HG03097 (cell line): ENCODE data around the gene ETV3L.
"Not testable (repeated sequence)": the region's sequence is repeated elsewhere in the genome, so short reads cannot be mapped to it uniquely, and the experiment has no call there.

Experiments used
- ATAC-seq: cut with Tn5 transposase; IDR thresholded peaks from one replicate; pipeline ENCODE4 v1.9.1; 2021; ENCODE audit not compliant: unreplicated experiment, low FRiP score

ETV3L gene

DNA sequence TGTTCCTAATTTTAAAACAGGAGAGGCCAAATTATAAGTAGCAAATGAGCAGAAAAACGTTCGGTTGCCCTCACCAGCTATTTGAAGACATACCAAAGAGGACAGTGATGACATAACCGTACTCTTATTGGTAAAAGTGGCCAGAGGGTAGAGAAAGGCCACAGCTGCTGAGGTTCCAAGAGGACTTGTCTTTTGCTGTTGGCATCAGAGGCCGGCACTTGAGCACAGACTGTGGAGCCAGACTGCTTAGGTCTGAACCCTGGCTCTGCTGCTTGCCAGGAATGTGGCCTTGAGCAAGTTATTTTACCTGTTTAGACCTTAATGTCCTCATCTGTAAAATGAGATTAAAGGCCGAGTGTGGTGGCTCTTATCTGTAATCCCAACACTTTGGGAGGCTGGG is 14.9 kb downstream of the ETV3L start:
- no peak for ATAC-seq

DNA sequence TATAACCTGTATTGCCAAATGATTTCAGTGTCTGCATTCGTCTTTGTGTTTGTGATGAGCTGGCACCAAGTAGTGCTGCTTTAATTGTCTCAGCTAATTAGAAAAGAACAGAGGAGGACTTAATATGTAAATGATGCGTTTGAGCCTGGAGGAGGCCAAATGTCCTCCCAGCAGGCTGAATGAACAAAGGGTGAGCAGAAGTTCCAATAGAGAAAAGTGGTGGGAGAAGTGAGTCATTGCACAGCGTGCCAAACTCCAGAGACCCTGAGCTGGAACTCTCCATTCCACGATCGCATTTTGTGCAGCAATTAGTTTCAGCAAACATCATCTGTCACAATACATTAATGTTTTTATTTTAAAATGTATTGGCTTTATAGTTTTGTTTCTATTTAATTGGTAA is 17.9 kb downstream of the ETV3L start:
- ATAC-seq, result no peak

DNA sequence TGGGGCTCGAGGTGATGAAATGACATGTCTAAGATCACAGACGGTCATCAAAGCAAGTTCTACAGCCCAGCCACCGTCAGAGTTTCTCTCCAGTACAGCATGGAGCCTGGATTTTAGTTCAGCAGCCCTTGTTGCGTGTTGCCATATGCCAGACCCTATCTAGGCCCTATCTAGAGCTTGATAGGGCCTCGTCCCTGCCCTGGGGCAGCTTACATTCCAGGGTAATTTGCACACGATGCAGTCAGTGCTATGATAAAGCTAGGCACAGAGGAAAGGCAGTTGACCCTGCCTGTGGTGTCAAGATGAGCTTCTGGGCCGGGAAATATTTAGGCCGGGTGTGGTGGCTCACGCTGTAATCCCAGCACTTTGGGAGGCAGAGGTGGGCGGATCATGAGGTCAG is 18.9 kb downstream of the ETV3L start:
- no peak for ATAC-seq

DNA sequence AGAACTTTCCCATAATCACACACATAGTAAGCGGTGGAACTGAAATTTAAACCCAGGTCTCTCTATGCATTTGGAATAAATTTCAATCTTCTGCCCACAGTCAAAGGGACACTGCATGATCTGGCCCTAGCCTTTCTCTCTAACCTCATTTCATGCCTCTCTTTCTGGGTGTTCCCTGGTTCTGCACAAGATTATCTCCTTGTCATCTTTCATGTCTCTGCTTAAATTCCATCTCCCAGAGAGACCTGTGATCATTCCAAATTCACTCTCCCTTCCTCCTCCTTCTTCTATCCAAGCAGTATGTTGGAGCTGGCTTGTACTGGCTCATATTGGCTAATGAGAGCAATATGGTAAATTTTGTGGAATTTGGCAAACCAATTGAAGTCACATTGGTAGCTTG is 22.2 kb downstream of the ETV3L start:
- ATAC-seq, result no peak

DNA sequence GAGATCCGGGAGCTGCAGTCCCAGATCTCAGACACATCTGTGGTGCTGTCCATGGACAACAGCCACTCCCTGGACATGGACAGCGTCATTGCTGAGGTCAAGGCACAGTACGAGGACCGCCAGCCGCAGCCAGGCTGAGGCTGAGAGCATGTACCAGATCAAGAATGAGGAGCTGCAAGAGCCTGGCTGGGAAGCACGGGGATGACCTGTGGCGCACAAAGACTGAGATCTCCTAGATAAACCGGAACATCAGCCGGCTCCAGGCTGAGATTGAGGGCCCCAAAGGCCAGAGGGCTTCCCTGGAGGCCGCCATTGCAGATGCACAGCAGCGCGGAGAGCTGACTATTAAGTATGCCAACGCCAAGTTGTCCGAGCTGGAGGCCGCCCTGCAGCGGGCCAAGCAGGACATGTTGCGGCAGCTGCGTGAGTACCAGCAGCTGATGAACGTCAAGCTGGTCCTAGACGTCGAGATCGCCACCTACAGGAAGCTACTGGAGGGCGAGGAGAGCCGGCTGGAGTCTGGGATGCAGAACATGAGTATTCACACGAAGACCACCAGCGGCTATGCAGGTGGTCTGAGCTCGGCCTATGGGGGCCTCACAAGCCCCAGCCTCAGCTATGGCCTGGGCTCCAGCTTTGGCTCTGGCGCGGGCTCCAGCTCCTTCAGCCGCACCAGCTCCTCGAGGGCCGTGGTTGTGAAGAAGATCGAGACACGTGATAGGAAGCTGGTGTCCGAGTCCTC is 25.5 kb downstream of the ETV3L start:
- ATAC-seq, result no peak

DNA sequence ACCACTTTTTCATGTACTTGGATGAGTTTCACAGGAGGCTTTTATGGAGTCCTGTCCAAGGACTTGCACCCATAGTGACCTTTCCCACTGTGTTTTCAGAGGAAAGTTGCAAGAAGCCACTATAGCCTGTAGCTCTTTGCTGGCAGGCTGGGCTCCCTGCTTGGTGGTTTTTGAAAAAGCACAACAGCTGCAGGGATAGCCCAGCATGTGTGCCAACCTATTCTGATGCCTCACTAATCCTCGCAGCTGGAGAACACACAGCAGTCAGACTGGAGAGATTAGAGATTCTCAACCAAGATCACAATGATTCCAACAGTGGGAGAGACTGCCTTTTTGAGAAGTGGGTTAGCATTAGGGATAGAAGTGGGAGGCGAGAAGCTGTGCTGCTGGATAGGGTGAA is 30.0 kb downstream of the ETV3L start:
- no peak for ATAC-seq

DNA sequence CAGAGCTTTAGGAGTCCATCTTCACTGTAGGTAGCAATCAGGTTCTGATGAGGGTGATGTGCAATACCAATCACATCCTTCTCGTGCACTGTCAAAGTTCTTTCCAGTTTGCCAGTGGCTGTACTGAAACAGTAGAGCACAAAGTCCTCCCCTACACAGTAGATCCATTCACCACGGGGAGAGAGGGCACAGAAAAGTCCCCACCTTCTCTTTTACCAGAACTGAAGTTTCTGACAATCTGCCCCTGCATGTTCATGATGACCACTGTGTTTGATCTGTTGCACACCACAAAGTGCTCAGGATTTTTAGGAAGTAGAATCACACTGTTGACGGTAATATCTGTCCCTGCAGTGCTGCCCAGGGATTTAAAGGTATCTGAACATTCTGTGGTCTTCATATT is 40.4 kb downstream of the ETV3L start:
- ATAC-seq, result not testable (repeated sequence)

DNA sequence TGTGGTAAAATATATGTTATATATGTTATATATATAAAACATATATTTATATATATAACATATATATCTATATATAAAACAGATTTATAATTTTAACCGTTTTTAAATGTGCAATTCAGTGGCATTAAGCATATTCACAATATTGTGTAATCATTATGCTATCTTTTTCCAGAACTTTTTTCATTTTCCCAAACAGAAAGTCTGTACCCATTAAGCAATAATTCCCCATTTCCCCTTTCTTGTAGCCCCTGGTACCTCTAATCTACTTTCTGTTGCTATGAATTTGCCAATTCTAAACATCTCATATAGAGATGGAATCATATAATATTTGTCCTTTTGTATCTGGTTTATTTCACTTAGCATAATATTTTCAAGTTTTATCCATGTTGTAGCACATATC is 43.3 kb downstream of the ETV3L start:
- no peak for ATAC-seq

DNA sequence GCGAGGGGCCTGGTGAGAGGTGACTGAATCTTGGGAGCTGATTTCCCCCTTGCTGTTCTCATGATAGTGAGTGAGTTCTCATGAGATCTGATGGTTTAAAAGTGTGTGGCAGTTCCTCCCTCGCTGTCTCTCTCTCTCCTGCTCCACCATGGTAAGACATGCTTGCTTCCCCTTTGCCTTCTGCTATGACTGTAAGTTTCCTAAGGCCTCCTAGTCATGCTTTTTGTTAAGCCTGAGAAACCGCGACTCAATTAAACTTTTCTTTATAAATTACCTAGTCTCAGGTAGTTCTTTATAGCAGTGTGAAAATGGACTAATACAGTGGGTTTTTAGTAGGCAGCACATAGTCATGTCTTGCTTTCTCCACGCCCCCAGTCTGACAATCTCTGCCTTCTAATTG is 43.9 kb downstream of the ETV3L start:
- ATAC-seq, result not testable (repeated sequence)

DNA sequence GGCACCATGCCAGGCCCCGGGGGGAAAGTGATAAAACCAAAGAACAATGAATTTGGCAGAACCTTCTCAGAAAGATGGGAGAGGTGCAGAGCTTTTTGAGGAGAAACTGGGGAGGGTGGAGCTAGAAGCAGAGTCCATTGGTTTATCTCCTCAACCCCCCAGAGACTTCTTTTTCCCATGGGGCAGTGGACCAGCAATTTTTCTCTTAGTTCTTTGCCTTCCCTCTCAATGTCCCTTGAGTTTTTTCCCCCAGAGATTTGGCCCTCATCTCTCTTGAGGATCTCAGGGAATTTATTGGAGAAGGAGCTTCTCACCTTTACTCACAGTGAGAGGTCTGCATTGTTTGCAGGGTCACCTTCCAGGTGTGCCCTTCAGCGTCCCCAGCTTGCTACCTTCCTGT is 48.8 kb downstream of the ETV3L start:
- ATAC-seq, result no peak

DNA sequence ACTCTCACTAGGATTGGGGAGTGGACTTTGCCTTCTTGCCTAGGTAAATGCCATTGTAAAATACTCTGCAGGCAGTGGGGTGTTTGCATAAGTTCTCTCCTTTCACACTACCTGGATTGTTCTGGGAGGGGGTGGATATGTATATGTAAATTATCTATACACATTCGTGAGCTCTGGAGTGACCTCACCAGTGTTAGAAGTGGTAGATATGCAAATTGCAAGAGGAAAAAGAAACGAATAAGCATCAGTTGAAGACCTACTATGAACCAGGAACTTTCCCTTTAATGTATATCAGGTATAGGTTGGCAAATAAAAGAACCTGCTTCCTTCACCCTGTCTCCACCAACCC is 52.6 kb downstream of the ETV3L start:
- no peak for ATAC-seq

DNA sequence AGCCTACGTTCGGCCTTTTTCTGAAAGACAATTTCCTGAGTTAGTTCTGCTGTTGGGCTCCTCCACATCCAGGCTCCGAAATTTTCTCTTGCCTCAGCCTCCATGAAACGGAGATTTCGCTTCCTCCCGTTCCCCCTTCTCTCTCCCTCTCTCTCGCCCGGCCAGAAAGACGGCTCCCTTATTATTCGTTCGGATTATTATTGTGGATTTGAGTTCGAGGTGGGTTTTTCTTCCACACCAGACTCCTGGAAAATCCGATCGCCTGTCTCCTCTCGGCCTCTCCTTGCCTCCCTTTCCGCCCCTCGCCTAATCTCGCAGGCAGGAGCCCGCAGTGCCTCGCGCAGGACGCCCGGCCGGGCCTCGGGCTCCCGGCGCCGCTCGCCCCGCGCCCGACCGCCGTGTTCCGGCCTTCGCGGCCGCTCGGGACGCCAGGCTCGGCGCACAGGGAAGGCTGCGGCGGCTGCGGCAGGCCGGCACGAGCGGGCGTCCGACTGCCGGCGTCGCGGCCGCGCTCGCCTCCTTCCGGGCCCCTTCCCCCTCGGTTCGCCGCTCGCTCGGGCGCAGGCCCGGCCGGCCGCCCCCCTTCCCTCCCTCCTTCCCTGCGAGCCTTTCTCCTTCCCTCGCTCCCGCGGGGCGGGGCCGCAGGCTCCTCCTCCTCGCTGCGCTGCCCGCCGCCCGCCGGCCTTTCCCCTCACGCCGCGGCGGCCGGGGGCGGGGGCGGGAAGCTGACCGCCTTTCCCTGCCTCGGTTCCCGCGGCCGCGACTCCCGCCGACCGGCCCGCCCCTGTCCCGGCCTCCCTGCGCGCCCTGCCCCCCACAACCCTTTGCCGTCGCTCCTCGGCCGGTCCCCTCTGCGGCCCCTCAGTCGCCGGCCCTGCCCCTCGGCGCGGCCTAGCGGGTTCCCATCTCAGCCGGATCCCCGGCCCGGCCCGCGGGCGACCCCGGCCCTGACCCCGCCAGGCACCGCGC is 54.1 kb downstream of the ETV3L start, which contains the start of gene ARHGEF11:
ARHGEF11 (minus strand) TSS at position 493 of the 969 bp plus-strand sequence. CDS start 1,412 bp downstream, outside the sequence.
- no peak for ATAC-seq

DNA sequence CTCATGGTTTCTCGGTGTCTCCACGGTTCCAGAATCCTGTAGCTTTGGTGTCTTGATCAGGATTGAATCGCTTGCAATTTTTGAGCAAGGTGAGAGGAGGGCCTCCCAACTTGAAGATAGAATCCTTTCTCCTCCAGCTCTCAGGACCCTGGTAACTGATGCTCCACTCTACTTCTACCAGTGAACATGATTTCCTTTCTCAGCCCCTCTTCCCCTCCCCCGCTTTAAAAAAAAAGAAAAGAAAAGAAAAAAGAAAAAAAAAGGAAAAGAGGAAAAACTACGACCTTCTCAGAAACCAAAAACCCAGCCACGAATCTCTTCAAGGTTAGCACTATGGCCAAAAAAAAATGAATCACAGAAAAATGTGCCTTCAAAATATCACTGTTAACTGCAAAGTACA is 55.3 kb downstream of the ETV3L start:
- no peak for ATAC-seq

DNA sequence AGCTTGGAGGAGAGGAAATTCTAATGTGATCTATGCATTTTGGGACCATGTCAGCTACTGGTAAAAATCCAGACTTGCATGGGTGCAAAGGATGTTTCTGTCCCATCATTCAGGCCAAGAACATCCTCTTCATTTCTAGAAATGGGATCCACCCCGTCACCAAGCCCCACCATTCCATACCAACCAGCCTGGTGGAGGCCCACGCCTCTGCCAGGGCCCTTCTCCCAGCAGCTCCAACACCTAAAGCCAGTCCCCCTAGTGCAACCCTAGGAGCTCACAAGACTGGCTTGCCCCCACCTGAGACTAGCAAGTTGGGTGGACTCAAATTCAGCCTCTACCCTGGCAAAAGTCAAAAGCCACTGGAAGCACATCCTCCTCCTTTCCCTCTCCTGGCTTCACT is 55.9 kb downstream of the ETV3L start:
- no peak for ATAC-seq

DNA sequence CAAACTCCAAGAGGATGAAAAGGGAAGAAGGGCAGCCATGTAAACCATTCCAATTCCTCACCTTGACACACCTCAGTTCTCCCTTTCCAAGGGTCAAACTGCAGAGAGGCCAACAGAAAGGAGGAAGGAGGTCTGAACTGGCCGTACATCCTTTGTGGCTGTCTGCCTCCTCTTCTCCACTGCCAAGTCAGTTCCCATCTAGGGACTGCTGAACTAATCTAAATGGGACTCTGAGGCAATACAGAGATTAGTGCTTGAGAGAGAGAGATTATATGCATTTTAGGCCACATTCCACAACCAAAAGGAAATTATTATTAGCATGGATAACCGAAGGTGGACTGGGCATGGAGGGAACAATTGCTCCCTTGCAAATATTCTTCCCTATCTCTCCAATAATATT is 56.8 kb downstream of the ETV3L start:
- ATAC-seq, result no peak
